GM23248 (cell line): ENCODE measurements around the gene KIF4A.
"Not testable (repeated sequence)": the region's sequence is repeated elsewhere in the genome, so short reads cannot be mapped to it uniquely, and the experiment has no call there.

Source experiments
- EZH2 ChIP-seq: fragments of 200-600 bp; sonication (generic); IDR thresholded peaks from 2 replicates; pipeline ENCODE4 v1.6.1; 2018; ENCODE audit warnings: antibody characterized with exemption, mild to moderate bottlenecking; ENCODE audit not compliant: insufficient read depth, poor library complexity, severe bottlenecking
- EZH2phosphoT487 ChIP-seq: fragments of 200-600 bp; sonication (generic); IDR thresholded peaks from 2 replicates; pipeline ENCODE4 v1.6.1; 2018; ENCODE audit warnings: antibody characterized with exemption, moderate library complexity, mild to moderate bottlenecking, low read depth; ENCODE audit not compliant: insufficient read depth

- not testable (repeated sequence) for TF ChIP-seq EZH2phosphoT487, EZH2
Measured at GRCh38 chrX:70274029-70274428, 15.9 kb upstream of the KIF4A start.
